HFFc6 (cell line): ENCODE results near the gene LRRC27. TPM values are rescaled to one million over a fixed set of nuclear protein-coding genes. Genes with fewer than 3 reads are reported as not detected.
A peak's percentile ranks its signal among the peaks of the same experiment; 100 is the strongest.

Experiments
- DNase-seq: peaks from one replicate; pipeline ENCODE4 v3.0.0-alpha.2; 2018
- H3K27ac Mint-ChIP-seq: 2 replicates; pipeline ENCODE4 v1.8.0; 2020; ENCODE audit warnings: mild to moderate bottlenecking, mixed read lengths
- H3K27me3 Mint-ChIP-seq: 2 replicates; pipeline ENCODE4 v1.8.0; 2021; ENCODE audit warnings: mild to moderate bottlenecking, moderate library complexity, mixed read lengths; ENCODE audit not compliant: insufficient read depth
- H3K36me3 Mint-ChIP-seq: 2 replicates; pipeline ENCODE4 v1.8.0; 2021; ENCODE audit warnings: low read depth, mixed read lengths
- H3K4me1 Mint-ChIP-seq: 2 replicates; pipeline ENCODE4 v1.8.0; 2020; ENCODE audit warnings: low read depth, mixed read lengths
- H3K4me3 Mint-ChIP-seq: 2 replicates; pipeline ENCODE4 v1.8.0; 2020; ENCODE audit warnings: mild to moderate bottlenecking, moderate library complexity, mixed read lengths
- H3K9me3 Mint-ChIP-seq: 2 replicates; pipeline ENCODE4 v1.8.0; 2020; ENCODE audit warnings: mild to moderate bottlenecking, mixed read lengths
- CTCF ChIP-seq: fragments of 200-600 bp; sonication (generic); IDR thresholded peaks from 2 replicates; pipeline ENCODE4 v1.5.0; 2021; ENCODE audit warnings: antibody characterized with exemption, mild to moderate bottlenecking
- total RNA-seq, 6 experiments: library from RNA; stranded (reverse); fragmentation: NEBNext Ultra II Directional; extraction: Animal tissue kit (Norgen Biotek cat#: 25700); gene quantifications; 2 replicates in 1 of 6; 3 replicates in 5 of 6; pipeline ENCODE4 v1.2.3, GENCODE V29; 2021

The LRRC27 gene
- total RNA-seq, 6 experiments from 2014 or later = 4.7 to 6.7 (median 6.0) TPM

- no peak for TF ChIP-seq CTCF
- H3K27me3 Mint-ChIP-seq = peaks cover 20% of the 10 kb centered on the region
- no peak overlapping the region for H3K4me3 Mint-ChIP-seq
- no peak overlapping the region for H3K27ac Mint-ChIP-seq
- H3K9me3 Mint-ChIP-seq = no peaks in the 10 kb centered on the region
- DNase-seq = no peak
- no peaks in the 10 kb centered on the region for H3K36me3 Mint-ChIP-seq
- H3K4me1 Mint-ChIP-seq = no peaks in the 10 kb centered on the region; the same call in 1 of the 2 replicates
These were observed 35.1 kb upstream of the LRRC27 start for GRCh38 chr10:132296666-132297443.

DNA sequence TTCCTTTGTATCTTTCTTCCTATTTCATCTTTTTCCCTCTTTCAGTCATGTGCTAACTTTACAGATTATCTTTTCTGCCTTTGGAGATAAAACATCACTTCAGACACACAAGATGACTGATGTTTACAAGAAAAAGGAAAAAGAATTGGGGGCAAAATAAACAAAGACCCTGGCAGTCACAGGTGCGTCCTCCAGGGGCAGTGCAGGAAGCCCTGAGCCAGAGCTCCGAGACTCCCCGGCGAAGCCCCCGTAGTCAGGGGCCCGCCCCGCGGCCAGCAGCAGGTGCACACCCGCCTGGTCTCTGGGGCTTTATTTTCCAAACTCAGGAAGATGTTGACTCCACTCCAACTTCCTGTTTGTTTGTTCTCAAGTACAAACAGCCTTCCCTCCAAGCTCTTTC lies 34.5 kb upstream of the LRRC27 start:
- no peak overlapping the region for H3K4me3 Mint-ChIP-seq
- no peaks in the 10 kb centered on the region; the same call in 1 of the 2 replicates for H3K4me1 Mint-ChIP-seq

GRCh38 chr10:132298038-132298881 lies 33.7 kb upstream of the LRRC27 start:
- Mint-ChIP-seq H3K36me3 (no peaks in the 10 kb centered on the region), H3K4me3 (no peak overlapping the region; the same call in 1 of the 2 replicates), H3K9me3 (no peaks in the 10 kb centered on the region), H3K27me3 (peaks cover 28% of the 10 kb centered on the region), H3K27ac (peak overlapping the region; percentile 42; the same call in 1 of the 2 replicates), H3K4me1 (no peaks in the 10 kb centered on the region; the same call in 1 of the 2 replicates)
- DNase-seq = no peak
- no peak for TF ChIP-seq CTCF

More for the DNA sequence above, 34.5 kb upstream of the LRRC27 start:
- H3K27me3 Mint-ChIP-seq = peaks cover 21% of the 10 kb centered on the region
- no peak for DNase-seq
- no peaks in the 10 kb centered on the region for H3K36me3 Mint-ChIP-seq
- no peaks in the 10 kb centered on the region for H3K9me3 Mint-ChIP-seq
- TF ChIP-seq CTCF = no peak
- peak overlapping the region; percentile 42; the same call in 1 of the 2 replicates for H3K27ac Mint-ChIP-seq

DNA sequence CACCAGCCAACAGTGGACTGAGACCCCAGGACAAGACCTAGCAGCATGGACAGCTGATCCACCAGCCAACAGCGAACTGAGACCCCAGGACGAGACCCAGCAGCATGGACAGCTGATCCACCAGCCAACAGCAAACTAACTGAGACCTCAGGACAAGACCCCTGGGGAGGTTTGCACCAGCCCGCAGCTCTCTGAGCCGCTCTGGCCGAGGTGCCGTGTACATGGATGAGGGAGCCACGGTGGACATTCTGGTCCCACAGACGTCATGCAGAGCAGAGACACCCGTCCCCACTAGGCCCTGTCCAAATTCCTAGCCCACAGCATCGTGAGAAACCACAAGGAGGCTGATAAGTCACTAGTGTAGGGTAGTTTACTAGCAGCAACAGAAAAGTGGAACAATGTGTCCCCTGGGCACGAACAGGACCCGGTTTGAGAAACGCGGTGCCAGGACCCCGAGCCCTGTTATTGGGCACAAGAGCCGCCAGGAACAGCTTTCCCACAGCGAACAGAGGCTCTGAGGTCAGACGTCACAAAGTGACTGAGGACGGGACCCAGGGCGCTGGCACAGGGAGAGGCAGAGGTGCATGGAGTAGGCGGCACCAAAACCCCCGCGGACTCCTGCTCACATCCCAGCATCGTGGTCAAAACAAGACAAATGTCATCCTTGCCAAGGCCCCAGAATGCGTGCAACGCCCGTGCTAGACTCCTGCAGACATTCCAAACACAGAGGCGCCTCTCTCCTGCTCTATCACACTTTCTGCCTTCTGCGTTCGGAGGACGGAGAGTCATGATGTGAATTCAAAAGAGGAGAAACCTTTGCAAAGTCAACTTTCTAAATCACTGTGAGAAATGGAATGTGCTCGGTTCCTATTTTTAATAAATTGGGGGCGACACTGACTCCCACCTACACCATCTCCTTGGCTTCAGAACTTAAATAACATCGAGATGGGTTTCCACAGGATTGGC lies 32.3 kb upstream of the LRRC27 start:
- H3K4me1 Mint-ChIP-seq = no peaks in the 10 kb centered on the region; the same call in 1 of the 2 replicates
- H3K36me3 Mint-ChIP-seq = no peaks in the 10 kb centered on the region
- no peak for TF ChIP-seq CTCF
- peaks cover 34% of the 10 kb centered on the region for H3K27me3 Mint-ChIP-seq
- no peak overlapping the region for H3K27ac Mint-ChIP-seq
- H3K4me3 Mint-ChIP-seq = no peak overlapping the region
- no peaks in the 10 kb centered on the region for H3K9me3 Mint-ChIP-seq
- no peak for DNase-seq

DNA sequence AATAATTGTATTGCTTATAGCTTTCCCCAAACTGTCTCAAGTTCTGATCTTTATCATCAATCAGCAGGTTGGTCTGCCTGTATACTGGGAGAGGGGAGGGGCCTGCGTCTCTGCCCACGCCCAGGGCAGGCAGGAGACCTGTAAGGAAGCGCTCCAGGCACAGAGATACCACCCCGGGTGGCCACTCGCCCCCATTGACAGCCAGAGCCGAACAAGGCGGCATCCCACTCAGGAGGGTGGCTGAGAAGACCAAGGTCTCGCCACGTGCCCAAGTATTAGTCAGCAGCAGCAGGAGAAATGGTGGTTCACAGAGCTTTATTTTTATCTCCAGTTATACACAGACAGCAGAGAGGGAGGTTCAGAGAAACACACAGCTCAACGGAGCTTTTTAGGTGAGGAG lies 31.4 kb upstream of the LRRC27 start:
- no peak for DNase-seq
- Mint-ChIP-seq H3K4me3 (no peak overlapping the region), H3K9me3 (no peaks in the 10 kb centered on the region), H3K36me3 (no peaks in the 10 kb centered on the region; the same call in 1 of the 2 replicates), H3K27me3 (peaks cover 31% of the 10 kb centered on the region), H3K4me1 (no peaks in the 10 kb centered on the region; the same call in 1 of the 2 replicates), H3K27ac (no peak overlapping the region)
- no peak for TF ChIP-seq CTCF
